ENCODE measurements around the gene DAG1. TPM values are rescaled to one million over a fixed set of nuclear protein-coding genes. Genes with fewer than 3 reads are reported as not detected.

Gene DAG1
- total and polyA plus RNA-seq, 2 experiments from 2014 or later = 29.9 to 152 TPM

- no peak for TF ChIP-seq EZH2 (IDR thresholded peaks at IDR 0.05; ENCODE audit: low read depth, unreplicated experiment)
- TF ChIP-seq NANOG (IDR thresholded peaks at IDR 0.05; ENCODE audit: borderline replicate concordance) = no peak
- TF ChIP-seq POLR2AphosphoS5 (IDR thresholded peaks at IDR 0.05; ENCODE audit: low read depth) = no peak
- TF ChIP-seq REST (IDR thresholded peaks at IDR 0.05; ENCODE audit: unreplicated experiment) = no peak
- no peak for TF ChIP-seq JUNB (IDR thresholded peaks at IDR 0.05; ENCODE audit: unreplicated experiment)
- no peak for TF ChIP-seq ZNF331 (CRISPR knock-in tag; IDR thresholded peaks at IDR 0.05; ENCODE audit: low read depth)
- no peak for TF ChIP-seq ETS1 (IDR thresholded peaks at IDR 0.05)
- TF ChIP-seq EZH2phosphoT487 (IDR thresholded peaks at IDR 0.05; ENCODE audit: unreplicated experiment) = no peak
- TF ChIP-seq CREB1 (CRISPR knock-in tag; IDR thresholded peaks at IDR 0.05; ENCODE audit: low read depth) = no peak
- no peak for TF ChIP-seq CTCF (conservative IDR thresholded peaks at IDR 0.05; ENCODE audit: low read depth in 2 of 2)
- no peak for TF ChIP-seq STAT1 (IDR thresholded peaks at IDR 0.05; ENCODE audit: unreplicated experiment)
- TF ChIP-seq ZNF462 (CRISPR knock-in tag; IDR thresholded peaks at IDR 0.05) = no peak
- no peak overlapping the region for H2AFZ ChIP-seq
- H3K79me2 ChIP-seq (replicated peaks; ENCODE audit: insufficient read depth) = peaks cover 50% of the 10 kb centered on the region
- Mint-ChIP-seq H3K9me3 (no peaks in the 10 kb centered on the region), H3K27ac (no peak overlapping the region), H3K4me1 (no peaks in the 10 kb centered on the region), H3K27me3 (ENCODE audit: insufficient read depth, low read depth, poor library complexity) (peaks cover 4% of the 10 kb centered on the region), H3K4me3 (no peak overlapping the region), H3K36me3 (ENCODE audit: low read depth) (peaks cover 48% of the 10 kb centered on the region)
- H3K4me2 ChIP-seq = no peak overlapping the region
- H4K20me1 ChIP-seq (replicated peaks; ENCODE audit: insufficient read depth) = peaks cover 5% of the 10 kb centered on the region
- H3K4me1 ChIP-seq (ENCODE audit: insufficient read depth) = no peaks in the 10 kb centered on the region
- ATAC-seq = no peak
- no peak for DNase-seq (ENCODE audit: low spot score)
- H3K27me3 ChIP-seq (ENCODE audit: insufficient read depth) = no peaks in the 10 kb centered on the region
- H3K27ac ChIP-seq (ENCODE audit: low read depth) = no peak overlapping the region
- no peaks in the 10 kb centered on the region for H3K9me2 ChIP-seq (ENCODE audit: insufficient read depth)
- H3K36me3 ChIP-seq (ENCODE audit: insufficient read depth) = peaks cover 18% of the 10 kb centered on the region
- peaks cover 7% of the 10 kb centered on the region for H3F3A ChIP-seq (replicated peaks; ENCODE audit: low read depth)
- H3K4me3 ChIP-seq = no peak overlapping the region
Observed at GRCh38 chr3:49511639-49512038, 41.6 kb downstream of the DAG1 start.
